Upper lobe of left lung (tissue), 4 donors: ENCODE results near the gene CLDN2.

Experiments used
- CTCF ChIP-seq, 6 experiments: fragments of 450-650 bp in 4 of 6; fragments of 200-600 bp in 2 of 6; sonication (generic) in 2 of 6; IDR thresholded peaks; one replicate each; pipeline ENCODE4 v1.5.1; 2016 to 2019; ENCODE audit warnings: antibody characterized with exemption in 6 of 6
- EP300 ChIP-seq, 4 donors: sonication (generic); formaldehyde crosslinking; IDR thresholded peaks; one replicate each; pipeline ENCODE4 v1.5.1; 2017; ENCODE audit warnings: antibody characterized with exemption in 4 of 4, control low read depth in 2 of 4
- POLR2A ChIP-seq, 4 donors: fragments of 450-650 bp; IDR thresholded peaks; one replicate each; pipeline ENCODE4 v1.5.1; 2016 to 2017; ENCODE audit warnings: antibody characterized with exemption in 4 of 4, mild to moderate bottlenecking in 2 of 4
- POLR2AphosphoS5 ChIP-seq, 2 donors: sonication (generic); formaldehyde crosslinking; IDR thresholded peaks; one replicate each; pipeline ENCODE4 v1.5.1; 2017; ENCODE audit warnings: antibody characterized with exemption in 2 of 2

GRCh38 chrX:106899276-106899675, 20.9 kb upstream of the CLDN2 start:
- TF ChIP-seq CTCF (IDR thresholded peaks at IDR 0.05) (no peak), EP300 (IDR thresholded peaks at IDR 0.05) (no peak), POLR2AphosphoS5 (IDR thresholded peaks at IDR 0.05) (no peak), POLR2A (IDR thresholded peaks at IDR 0.05) (no peak)
